Activated CD8-positive, alpha-beta T cell treated with anti-CD3 and anti-CD28 coated beads, Interleukin-2, amount 10 ng/mL, durations not matched to agents 7 days and 5 days (primary cell): ENCODE data around the gene GADD45GIP1. TPM values are rescaled to one million over a fixed set of nuclear protein-coding genes. Genes with fewer than 3 reads are reported as not detected.
A peak's percentile ranks its signal among the peaks of the same experiment; 100 is the strongest.

Experiments
- ATAC-seq: fragments of 150-1000 bp; cut with Tn5 transposase; one replicate; pipeline ENCODE4 v1.10.0; 2021; ENCODE audit warnings: moderate library complexity
- CTCF ChIA-PET: fragments of 350-600 bp; sonication (Branson Sonifier 250); formaldehyde crosslinking; loops from one replicate; lab custom pipeline; 2021; ENCODE audit warnings: antibody characterized with exemption; lab: Charles Lee
- POLR2A ChIA-PET: fragments of 350-600 bp; sonication (Branson Sonifier 250); formaldehyde crosslinking; loops from one replicate; lab custom pipeline; 2021; ENCODE audit warnings: antibody characterized with exemption; lab: Charles Lee
- DNase-seq: peaks from one replicate; pipeline ENCODE4 v3.0.0-alpha.2; 2020
- H3K27ac Mint-ChIP-seq: one replicate; pipeline ENCODE4 v1.8.0; 2021; ENCODE audit warnings: mild to moderate bottlenecking, mixed read lengths
- H3K27me3 Mint-ChIP-seq: one replicate; pipeline ENCODE4 v1.8.0; 2021; ENCODE audit warnings: low read depth, mixed read lengths
- H3K36me3 Mint-ChIP-seq: one replicate; pipeline ENCODE4 v1.8.0; 2021; ENCODE audit warnings: low read depth, mixed read lengths
- H3K4me1 Mint-ChIP-seq: one replicate; pipeline ENCODE4 v1.8.0; 2021; ENCODE audit warnings: low read depth, mixed read lengths
- H3K4me3 Mint-ChIP-seq: one replicate; pipeline ENCODE4 v1.8.0; 2021; ENCODE audit warnings: mild to moderate bottlenecking, mixed read lengths
- H3K9me3 Mint-ChIP-seq: one replicate; pipeline ENCODE4 v1.8.0; 2022; ENCODE audit warnings: mixed read lengths; ENCODE audit not compliant: insufficient read depth
- total RNA-seq, 2 experiments: library from RNA; stranded (reverse); gene quantifications; one replicate each; pipeline ENCODE4 v1.2.3, GENCODE V29; 2021

The GADD45GIP1 gene
- total RNA-seq = 10 to 100 TPM; 23.4 to 25.4 TPM

GRCh38 chr19:12956446-12957388 is at the start of gene GADD45GIP1:
GADD45GIP1 (minus strand) TSS chr19:12957223; CDS start chr19:12957212, 11 bp downstream.
- POLR2A ChIA-PET = interaction anchor here (0.7 to 2.0 kb wide), 3 partner anchors 10 to 307 kb away, joined by 3 to 7 read pairs (median 3); partner anchors contain the start of genes FARSA and RAD23A
- Mint-ChIP-seq H3K27me3 (no peaks in the 10 kb centered on the region), H3K27ac (peak within 1 kb of the TSS; percentile 96), H3K36me3 (peaks cover 31% of the 10 kb centered on the region), H3K4me1 (peaks cover 42% of the 10 kb centered on the region), H3K4me3 (peak within 1 kb of the TSS; percentile 88), H3K9me3 (no peaks in the 10 kb centered on the region)
- DNase-seq = peak; percentile 86
- peak; percentile 96 for ATAC-seq
- CTCF ChIA-PET = interaction anchor here (1.1 to 5.1 kb wide), 5 partner anchors 9 to 104 kb away, joined by 3 to 53 read pairs (median 4); no protein-coding TSS in a partner anchor

- Mint-ChIP-seq H3K4me1 (no peaks in the 10 kb centered on the region), H3K27ac (no peak overlapping the region), H3K36me3 (no peaks in the 10 kb centered on the region), H3K27me3 (peaks cover 21% of the 10 kb centered on the region), H3K4me3 (no peak overlapping the region), H3K9me3 (no peaks in the 10 kb centered on the region)
- no peak for DNase-seq
- ChIA-PET CTCF (interaction anchor here (0.9 to 2.0 kb wide), 3 partner anchors 28 to 55 kb away, joined by 4 to 7 read pairs (median 5); no protein-coding TSS in a partner anchor), POLR2A (no interaction called here)
- no peak for ATAC-seq
These were observed 48.9 kb upstream of the GADD45GIP1 start for GRCh38 chr19:13005861-13006370.

GRCh38 chr19:13005253-13005652 is 48.2 kb upstream of the GADD45GIP1 start:
- ATAC-seq (no peak), DNase-seq (no peak)
- H3K9me3 Mint-ChIP-seq = no peaks in the 10 kb centered on the region
- peaks cover 15% of the 10 kb centered on the region for H3K27me3 Mint-ChIP-seq
- no peaks in the 10 kb centered on the region for H3K4me1 Mint-ChIP-seq
- no peak overlapping the region for H3K27ac Mint-ChIP-seq
- ChIA-PET CTCF (interaction anchor here (0.8 to 2.0 kb wide), 4 partner anchors 28 to 88 kb away, joined by 3 to 7 read pairs (median 4); no protein-coding TSS in a partner anchor), POLR2A (no interaction called here)
- H3K36me3 Mint-ChIP-seq = no peaks in the 10 kb centered on the region
- H3K4me3 Mint-ChIP-seq = no peak overlapping the region

GRCh38 chr19:13004273-13004672 is 47.2 kb upstream of the GADD45GIP1 start:
- no peaks in the 10 kb centered on the region for H3K4me1 Mint-ChIP-seq
- CTCF ChIA-PET = interaction anchor here (1.2 to 1.4 kb wide), 2 partner anchors 39 to 89 kb away, joined by 3 to 4 read pairs; no protein-coding TSS in a partner anchor
- no peak overlapping the region for H3K27ac Mint-ChIP-seq
- POLR2A ChIA-PET = no interaction called here
- H3K4me3 Mint-ChIP-seq = no peak overlapping the region
- ATAC-seq (no peak), DNase-seq (no peak)
- H3K9me3 Mint-ChIP-seq = no peaks in the 10 kb centered on the region
- H3K27me3 Mint-ChIP-seq = peaks cover 8% of the 10 kb centered on the region
- no peaks in the 10 kb centered on the region for H3K36me3 Mint-ChIP-seq

- CTCF ChIA-PET = interaction anchor here (1.2 kb wide), 1 partner anchor 38 kb away, joined by 3 read pairs; no protein-coding TSS in a partner anchor
- no peaks in the 10 kb centered on the region for H3K9me3 Mint-ChIP-seq
- POLR2A ChIA-PET = no interaction called here
- no peak overlapping the region for H3K27ac Mint-ChIP-seq
- no peaks in the 10 kb centered on the region for H3K4me1 Mint-ChIP-seq
- peaks cover 3% of the 10 kb centered on the region for H3K27me3 Mint-ChIP-seq
- ATAC-seq = no peak
- no peak for DNase-seq
- H3K36me3 Mint-ChIP-seq = no peaks in the 10 kb centered on the region
- H3K4me3 Mint-ChIP-seq = no peak overlapping the region
These were observed 46.1 kb upstream of the GADD45GIP1 start for GRCh38 chr19:13003081-13003480.

- CTCF ChIA-PET = no interaction called here
- H3K36me3 Mint-ChIP-seq = no peaks in the 10 kb centered on the region
- H3K4me3 Mint-ChIP-seq = no peak overlapping the region
- H3K27ac Mint-ChIP-seq = no peak overlapping the region
- peaks cover 5% of the 10 kb centered on the region for H3K27me3 Mint-ChIP-seq
- ATAC-seq (no peak), DNase-seq (no peak)
- H3K9me3 Mint-ChIP-seq = no peaks in the 10 kb centered on the region
- POLR2A ChIA-PET = no interaction called here
- no peaks in the 10 kb centered on the region for H3K4me1 Mint-ChIP-seq
These were observed 45.3 kb upstream of the GADD45GIP1 start for GRCh38 chr19:13002166-13002898.

GRCh38 chr19:13001502-13002165 is 44.6 kb upstream of the GADD45GIP1 start:
- POLR2A ChIA-PET = no interaction called here
- DNase-seq = no peak
- ATAC-seq = no peak
- Mint-ChIP-seq H3K4me1 (no peaks in the 10 kb centered on the region), H3K4me3 (no peak overlapping the region), H3K36me3 (no peaks in the 10 kb centered on the region), H3K27me3 (peaks cover 9% of the 10 kb centered on the region), H3K27ac (no peak overlapping the region), H3K9me3 (no peaks in the 10 kb centered on the region)
- CTCF ChIA-PET = no interaction called here

- Mint-ChIP-seq H3K9me3 (no peaks in the 10 kb centered on the region), H3K4me1 (no peaks in the 10 kb centered on the region), H3K4me3 (no peak overlapping the region), H3K27ac (no peak overlapping the region), H3K36me3 (no peaks in the 10 kb centered on the region), H3K27me3 (peaks cover 10% of the 10 kb centered on the region)
- ATAC-seq (no peak), DNase-seq (no peak)
- POLR2A ChIA-PET = no interaction called here
- CTCF ChIA-PET = interaction anchor here (1.6 kb wide), 1 partner anchor 33 kb away, joined by 4 read pairs; no protein-coding TSS in a partner anchor
These were observed 44.1 kb upstream of the GADD45GIP1 start for GRCh38 chr19:13001166-13001501.

GRCh38 chr19:12997967-12998940 is 41.2 kb upstream of the GADD45GIP1 start:
- Mint-ChIP-seq H3K36me3 (no peaks in the 10 kb centered on the region), H3K9me3 (no peaks in the 10 kb centered on the region), H3K27ac (no peak overlapping the region), H3K4me1 (peaks cover 6% of the 10 kb centered on the region), H3K27me3 (peaks cover 26% of the 10 kb centered on the region), H3K4me3 (no peak overlapping the region)
- DNase-seq (no peak), ATAC-seq (no peak)
- CTCF ChIA-PET = no interaction called here
- POLR2A ChIA-PET = no interaction called here

- Mint-ChIP-seq H3K4me3 (peak overlapping the region; percentile 30), H3K27ac (no peak overlapping the region), H3K27me3 (peaks cover 26% of the 10 kb centered on the region), H3K4me1 (peaks cover 6% of the 10 kb centered on the region), H3K9me3 (no peaks in the 10 kb centered on the region), H3K36me3 (no peaks in the 10 kb centered on the region)
- no peak for DNase-seq
- CTCF ChIA-PET = no interaction called here
- POLR2A ChIA-PET = no interaction called here
- ATAC-seq = no peak
These were observed 40.4 kb upstream of the GADD45GIP1 start for GRCh38 chr19:12997179-12997966.
